Astrocyte (in vitro differentiated cells and primary cell): ENCODE measurements around the gene CACNA1H. TPM values are rescaled to one million over a fixed set of nuclear protein-coding genes. Genes with fewer than 3 reads are reported as not detected.

ENCODE experiments used
- DNase-seq: peaks from one replicate; pipeline ENCODE4 v3.0.0-alpha.2; 2010; ENCODE audit warnings: low read depth
- FAIRE-seq: peaks from 2 replicates; lab custom pipeline; 2011; peaks lifted over from hg19 to GRCh38; lab: Jason Lieb, UNC
- H2AFZ ChIP-seq: 2 replicates; pipeline ENCODE4 v1.6.0; 2012; ENCODE audit warnings: low read depth, low read length, inconsistent platforms
- H3K27ac ChIP-seq: 2 replicates; pipeline ENCODE4 v1.5.1; 2011; ENCODE audit warnings: low read depth, low read length, inconsistent platforms
- H3K27me3 ChIP-seq: 2 replicates; pipeline ENCODE4 v1.6.0; 2011; ENCODE audit warnings: low read length, inconsistent platforms; ENCODE audit not compliant: insufficient read depth
- H3K36me3 ChIP-seq: 2 replicates; pipeline ENCODE4 v1.5.1; 2011; ENCODE audit warnings: low read length, inconsistent platforms; ENCODE audit not compliant: insufficient read depth
- H3K4me1 ChIP-seq: 2 replicates; pipeline ENCODE4 v1.5.1; 2011; ENCODE audit warnings: low read length, inconsistent platforms; ENCODE audit not compliant: insufficient read depth
- H3K4me2 ChIP-seq: 2 replicates; pipeline ENCODE4 v1.6.0; 2012; ENCODE audit warnings: low read length, inconsistent platforms
- H3K4me3 ChIP-seq: 2 replicates; pipeline ENCODE4 v1.5.1; 2011; ENCODE audit warnings: low read depth, mild to moderate bottlenecking, low read length, inconsistent platforms; ENCODE audit not compliant: insufficient read depth
- H3K79me2 ChIP-seq: 2 replicates; pipeline ENCODE4 v1.6.0; 2012; ENCODE audit warnings: mild to moderate bottlenecking, low read length, inconsistent platforms; ENCODE audit not compliant: insufficient read depth
- H3K9ac ChIP-seq: 2 replicates; pipeline ENCODE4 v1.6.0; 2012; ENCODE audit warnings: mild to moderate bottlenecking, low read length, inconsistent platforms
- H3K9me3 ChIP-seq: 2 replicates; pipeline ENCODE4 v1.5.1; 2012; ENCODE audit warnings: low read depth, mild to moderate bottlenecking, low read length, inconsistent platforms; ENCODE audit not compliant: insufficient read depth
- H4K20me1 ChIP-seq: 2 replicates; pipeline ENCODE4 v1.6.0; 2012; ENCODE audit warnings: low read length, inconsistent platforms; ENCODE audit not compliant: insufficient read depth
- H3K27ac Mint-ChIP-seq: one replicate; pipeline ENCODE4 v1.8.0; 2021; ENCODE audit warnings: mild to moderate bottlenecking, mixed read lengths; ENCODE audit not compliant: unreplicated experiment
- H3K27me3 Mint-ChIP-seq: one replicate; pipeline ENCODE4 v1.8.0; 2021; ENCODE audit warnings: low read depth, mixed read lengths; ENCODE audit not compliant: unreplicated experiment
- H3K36me3 Mint-ChIP-seq: one replicate; pipeline ENCODE4 v1.8.0; 2021; ENCODE audit warnings: low read depth, mixed read lengths; ENCODE audit not compliant: unreplicated experiment
- H3K4me1 Mint-ChIP-seq: one replicate; pipeline ENCODE4 v1.8.0; 2021; ENCODE audit warnings: low read depth, mixed read lengths; ENCODE audit not compliant: unreplicated experiment
- H3K4me3 Mint-ChIP-seq: one replicate; pipeline ENCODE4 v1.8.0; 2021; ENCODE audit warnings: mild to moderate bottlenecking, moderate library complexity, mixed read lengths; ENCODE audit not compliant: unreplicated experiment
- H3K9me3 Mint-ChIP-seq: one replicate; pipeline ENCODE4 v1.8.0; 2021; ENCODE audit warnings: mild to moderate bottlenecking, mixed read lengths; ENCODE audit not compliant: unreplicated experiment
- CTCF ChIP-seq: IDR thresholded peaks from 2 replicates; pipeline ENCODE4 v1.5.1; 2011; ENCODE audit warnings: low read depth, mild to moderate bottlenecking, inconsistent platforms, low read length, moderate library complexity; ENCODE audit not compliant: insufficient read depth
- EZH2 ChIP-seq: IDR thresholded peaks from 2 replicates; pipeline ENCODE4 v1.6.1; 2012; ENCODE audit warnings: mild to moderate bottlenecking, low read length, inconsistent platforms; ENCODE audit not compliant: insufficient read depth
- total RNA-seq: library from RNA; stranded (reverse); gene quantifications from 2 replicates; pipeline ENCODE4 v1.2.1, GENCODE V29; 2021

Gene CACNA1H
- total RNA-seq, 1 donor from 2014 or later: 21.7 TPM

- peaks cover 11% of the 10 kb centered on the region for H3K27me3 Mint-ChIP-seq
These were observed 29.2 kb upstream of the CACNA1H start for GRCh38 chr16:1123525-1124230.

GRCh38 chr16:1124291-1124690, 28.6 kb upstream of the CACNA1H start:
- no peaks in the 10 kb centered on the region for H3K79me2 ChIP-seq
- H3K9ac ChIP-seq: no peak overlapping the region
- no peak overlapping the region for H3K4me3 ChIP-seq
- Mint-ChIP-seq H3K4me3 (no peak overlapping the region), H3K4me1 (no peaks in the 10 kb centered on the region), H3K27me3 (peaks cover 11% of the 10 kb centered on the region), H3K36me3 (no peaks in the 10 kb centered on the region), H3K9me3 (no peaks in the 10 kb centered on the region), H3K27ac (no peak overlapping the region)
- no peak for TF ChIP-seq CTCF
- TF ChIP-seq EZH2: no peak
- FAIRE-seq: no peak
- no peak for DNase-seq
- no peaks in the 10 kb centered on the region for H3K9me3 ChIP-seq
- H3K4me1 ChIP-seq: no peaks in the 10 kb centered on the region
- no peak overlapping the region for H2AFZ ChIP-seq
- H3K27ac ChIP-seq: no peak overlapping the region
- no peak overlapping the region for H3K4me2 ChIP-seq
- no peaks in the 10 kb centered on the region for H3K27me3 ChIP-seq
- H3K36me3 ChIP-seq: no peaks in the 10 kb centered on the region
- no peaks in the 10 kb centered on the region for H4K20me1 ChIP-seq

More at GRCh38 chr16:1123525-1124230, 29.2 kb upstream of the CACNA1H start:
- Histone ChIP-seq H3K27me3 (no peaks in the 10 kb centered on the region), H3K79me2 (no peaks in the 10 kb centered on the region), H3K4me2 (no peak overlapping the region), H3K27ac (no peak overlapping the region), H4K20me1 (no peaks in the 10 kb centered on the region), H3K4me3 (no peak overlapping the region), H2AFZ (no peak overlapping the region), H3K9ac (no peak overlapping the region), H3K4me1 (no peaks in the 10 kb centered on the region), H3K36me3 (no peaks in the 10 kb centered on the region), H3K9me3 (no peaks in the 10 kb centered on the region)
- no peak overlapping the region for H3K4me3 Mint-ChIP-seq
- no peaks in the 10 kb centered on the region for H3K4me1 Mint-ChIP-seq
- DNase-seq (no peak), FAIRE-seq (no peak)
- no peak overlapping the region for H3K27ac Mint-ChIP-seq
- no peak for TF ChIP-seq CTCF
- no peak for TF ChIP-seq EZH2
- no peaks in the 10 kb centered on the region for H3K9me3 Mint-ChIP-seq
- no peaks in the 10 kb centered on the region for H3K36me3 Mint-ChIP-seq

GRCh38 chr16:1124795-1125194, 28.1 kb upstream of the CACNA1H start:
- Histone ChIP-seq H3K27ac (no peak overlapping the region), H3K79me2 (no peaks in the 10 kb centered on the region), H3K4me2 (no peak overlapping the region), H2AFZ (no peak overlapping the region), H3K36me3 (no peaks in the 10 kb centered on the region), H4K20me1 (no peaks in the 10 kb centered on the region), H3K4me3 (no peak overlapping the region), H3K9me3 (no peaks in the 10 kb centered on the region), H3K27me3 (no peaks in the 10 kb centered on the region), H3K4me1 (no peaks in the 10 kb centered on the region), H3K9ac (no peak overlapping the region)
- no peaks in the 10 kb centered on the region for H3K9me3 Mint-ChIP-seq
- no peak overlapping the region for H3K4me3 Mint-ChIP-seq
- H3K36me3 Mint-ChIP-seq: no peaks in the 10 kb centered on the region
- TF ChIP-seq EZH2 (no peak), CTCF (no peak)
- peaks cover 11% of the 10 kb centered on the region for H3K27me3 Mint-ChIP-seq
- no peak for DNase-seq
- FAIRE-seq: no peak
- H3K4me1 Mint-ChIP-seq: no peaks in the 10 kb centered on the region
- H3K27ac Mint-ChIP-seq: no peak overlapping the region
